OCI-LY1 (cell line): Measurements from ENCODE around the gene SAMD11.

ENCODE experiments used
- H2AFZ ChIP-seq: fragments of 200-600 bp; sonication (generic), shearing (Covaris generic); 2 replicates; pipeline ENCODE4 v1.6.0; 2014; ENCODE audit warnings: antibody characterized with exemption, mild to moderate bottlenecking, low read length
- H3F3A ChIP-seq: fragments of 200-600 bp; sonication (generic), shearing (Covaris generic); 2 replicates; pipeline ENCODE4 v1.6.0; 2014; ENCODE audit warnings: mild to moderate bottlenecking, antibody characterized with exemption, low read length, moderate library complexity; ENCODE audit not compliant: insufficient read depth
- H3K27ac ChIP-seq: fragments of 200-600 bp; sonication (generic); 2 replicates; pipeline ENCODE4 v1.5.1; 2014; ENCODE audit warnings: low read length, mixed run types, mild to moderate bottlenecking, low read depth; ENCODE audit not compliant: poor library complexity, severe bottlenecking
- H3K27me3 ChIP-seq: fragments of 200-600 bp; sonication (generic); 2 replicates; pipeline ENCODE4 v1.6.0; 2014; ENCODE audit warnings: antibody characterized with exemption, mild to moderate bottlenecking, low read length, moderate library complexity; ENCODE audit not compliant: insufficient read depth
- H3K36me3 ChIP-seq: fragments of 200-600 bp; sonication (generic); 2 replicates; pipeline ENCODE4 v1.6.1; 2014; ENCODE audit warnings: mild to moderate bottlenecking, antibody characterized with exemption, low read length, moderate library complexity, mixed read lengths; ENCODE audit not compliant: insufficient read depth
- H3K4me1 ChIP-seq: fragments of 200-600 bp; sonication (generic); 2 replicates; pipeline ENCODE4 v1.5.1; 2014; ENCODE audit warnings: mild to moderate bottlenecking, low read length, moderate library complexity; ENCODE audit not compliant: insufficient read depth, severe bottlenecking
- H3K4me2 ChIP-seq: fragments of 200-600 bp; sonication (generic), shearing (Covaris generic); 2 replicates; pipeline ENCODE4 v1.6.1; 2014; ENCODE audit warnings: low read length
- H3K4me3 ChIP-seq: fragments of 200-600 bp; sonication (generic); 2 replicates; pipeline ENCODE4 v1.5.1; 2014; ENCODE audit warnings: low read length, low read depth, mild to moderate bottlenecking, mixed read lengths; ENCODE audit not compliant: poor library complexity, severe bottlenecking
- H3K79me2 ChIP-seq: fragments of 200-600 bp; shearing (Covaris generic); 2 replicates; pipeline ENCODE4 v1.6.1; 2016; ENCODE audit warnings: mixed run types, low read length, mixed read lengths; ENCODE audit not compliant: insufficient read depth
- H3K9ac ChIP-seq: fragments of 200-600 bp; sonication (generic), shearing (Covaris generic); 2 replicates; pipeline ENCODE4 v1.6.1; 2014; ENCODE audit warnings: mild to moderate bottlenecking, low read length, mixed read lengths
- H3K9me2 ChIP-seq: fragments of 200-600 bp; sonication (generic), shearing (Covaris generic); 2 replicates; pipeline ENCODE4 v1.6.1; 2014; ENCODE audit warnings: low read depth, mild to moderate bottlenecking, low read length, mixed read lengths
- H3K9me3 ChIP-seq: fragments of 200-600 bp; shearing (Covaris generic); 2 replicates; pipeline ENCODE4 v1.6.1; 2014; ENCODE audit warnings: low read length, mixed read lengths
- H4K20me1 ChIP-seq: fragments of 200-600 bp; sonication (generic), shearing (Covaris generic); 2 replicates; pipeline ENCODE4 v1.6.0; 2016; ENCODE audit warnings: mild to moderate bottlenecking, low read length; ENCODE audit not compliant: insufficient read depth
- CTCF ChIP-seq: fragments of 200-600 bp; sonication (generic), shearing (Covaris generic); IDR thresholded peaks from 2 replicates; pipeline ENCODE4 v1.5.1; 2017; ENCODE audit warnings: mild to moderate bottlenecking, antibody characterized with exemption, low read length, moderate library complexity, mixed read lengths
- EZH2 ChIP-seq: fragments of 200-600 bp; sonication (generic), shearing (Covaris generic); IDR thresholded peaks from 2 replicates; pipeline ENCODE4 v1.8.0; 2017; ENCODE audit warnings: borderline replicate concordance, mixed run types, mild to moderate bottlenecking, antibody characterized with exemption, low read length, moderate library complexity, mixed read lengths

The SAMD11 gene

DNA sequence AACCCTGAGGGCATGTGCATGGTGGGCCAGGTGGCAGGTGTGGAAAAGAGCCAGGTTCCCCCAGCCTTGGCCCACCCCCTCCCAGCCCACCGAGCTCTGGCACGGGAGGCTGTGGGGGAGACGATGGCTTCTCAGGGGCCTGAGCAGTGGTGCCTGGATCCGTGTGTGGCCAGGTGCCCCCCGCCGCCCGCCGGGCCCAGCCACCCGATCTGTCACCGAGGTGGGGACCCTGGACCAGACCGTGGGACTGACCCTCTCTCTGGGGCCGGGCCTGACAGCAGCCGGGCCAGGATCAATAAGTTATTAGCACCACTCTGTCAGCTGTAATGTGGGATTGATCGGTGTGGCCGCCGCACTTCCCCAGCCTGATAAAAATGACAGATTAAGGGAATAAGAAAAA lies 13.8 kb downstream of the SAMD11 start:
- no peak overlapping the region for H3K4me2 ChIP-seq
- H3K27ac ChIP-seq, result no peak overlapping the region
- H3K9me2 ChIP-seq, result no peaks in the 10 kb centered on the region
- no peaks in the 10 kb centered on the region for H3K79me2 ChIP-seq
- no peaks in the 10 kb centered on the region for H3F3A ChIP-seq
- no peaks in the 10 kb centered on the region for H4K20me1 ChIP-seq
- no peaks in the 10 kb centered on the region for H3K9me3 ChIP-seq
- no peak overlapping the region for H2AFZ ChIP-seq
- TF ChIP-seq EZH2, result no peak
- peaks cover 9% of the 10 kb centered on the region for H3K4me1 ChIP-seq
- no peak overlapping the region for H3K4me3 ChIP-seq
- no peak overlapping the region for H3K9ac ChIP-seq
- H3K27me3 ChIP-seq, result peaks cover 26% of the 10 kb centered on the region; the same call in 1 of the 2 replicates
- no peaks in the 10 kb centered on the region for H3K36me3 ChIP-seq

DNA sequence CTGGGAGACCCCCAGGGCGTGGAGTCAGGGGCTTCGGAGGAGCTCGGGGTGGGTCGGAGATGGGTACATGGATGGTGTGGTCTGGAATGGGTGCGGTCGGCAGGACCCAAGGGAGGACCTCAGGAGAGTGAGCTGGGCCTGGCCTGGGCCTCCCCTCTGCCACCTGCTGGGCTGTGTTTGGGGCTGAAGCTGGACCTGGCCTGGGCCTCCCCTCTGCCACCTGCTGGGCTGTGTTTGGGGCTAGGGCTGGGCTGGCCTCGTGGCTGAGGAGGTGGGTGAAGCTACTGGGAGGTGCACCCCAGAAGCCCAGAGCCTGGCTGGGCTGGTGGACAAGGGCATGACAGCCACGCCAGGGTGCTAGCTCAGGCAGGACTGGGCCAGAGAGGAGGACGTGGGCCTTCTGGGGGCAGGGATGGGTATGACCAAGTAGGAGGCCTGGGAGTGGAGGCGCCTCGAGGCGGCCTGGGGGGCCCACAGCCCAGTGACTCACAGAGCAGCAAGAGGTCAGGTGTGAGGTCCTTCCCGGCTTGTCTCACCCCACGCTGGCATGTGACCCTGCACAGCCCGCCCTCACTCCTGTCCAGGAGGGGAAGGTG lies 14.5 kb downstream of the SAMD11 start:
- H3K9me3 ChIP-seq, result no peaks in the 10 kb centered on the region
- no peaks in the 10 kb centered on the region for H3K36me3 ChIP-seq
- no peaks in the 10 kb centered on the region for H3F3A ChIP-seq
- H3K27me3 ChIP-seq, result peaks cover 20% of the 10 kb centered on the region; the same call in 1 of the 2 replicates
- H3K4me2 ChIP-seq, result no peak overlapping the region
- H2AFZ ChIP-seq, result no peak overlapping the region
- TF ChIP-seq EZH2, result no peak
- no peak; the same call in 1 of the 2 replicates for TF ChIP-seq CTCF
- peaks cover 9% of the 10 kb centered on the region for H3K4me1 ChIP-seq
- no peak overlapping the region for H3K4me3 ChIP-seq
- H3K9ac ChIP-seq, result no peak overlapping the region
- no peak overlapping the region for H3K27ac ChIP-seq
- no peaks in the 10 kb centered on the region for H3K9me2 ChIP-seq
- H3K79me2 ChIP-seq, result no peaks in the 10 kb centered on the region
- H4K20me1 ChIP-seq, result no peaks in the 10 kb centered on the region

DNA sequence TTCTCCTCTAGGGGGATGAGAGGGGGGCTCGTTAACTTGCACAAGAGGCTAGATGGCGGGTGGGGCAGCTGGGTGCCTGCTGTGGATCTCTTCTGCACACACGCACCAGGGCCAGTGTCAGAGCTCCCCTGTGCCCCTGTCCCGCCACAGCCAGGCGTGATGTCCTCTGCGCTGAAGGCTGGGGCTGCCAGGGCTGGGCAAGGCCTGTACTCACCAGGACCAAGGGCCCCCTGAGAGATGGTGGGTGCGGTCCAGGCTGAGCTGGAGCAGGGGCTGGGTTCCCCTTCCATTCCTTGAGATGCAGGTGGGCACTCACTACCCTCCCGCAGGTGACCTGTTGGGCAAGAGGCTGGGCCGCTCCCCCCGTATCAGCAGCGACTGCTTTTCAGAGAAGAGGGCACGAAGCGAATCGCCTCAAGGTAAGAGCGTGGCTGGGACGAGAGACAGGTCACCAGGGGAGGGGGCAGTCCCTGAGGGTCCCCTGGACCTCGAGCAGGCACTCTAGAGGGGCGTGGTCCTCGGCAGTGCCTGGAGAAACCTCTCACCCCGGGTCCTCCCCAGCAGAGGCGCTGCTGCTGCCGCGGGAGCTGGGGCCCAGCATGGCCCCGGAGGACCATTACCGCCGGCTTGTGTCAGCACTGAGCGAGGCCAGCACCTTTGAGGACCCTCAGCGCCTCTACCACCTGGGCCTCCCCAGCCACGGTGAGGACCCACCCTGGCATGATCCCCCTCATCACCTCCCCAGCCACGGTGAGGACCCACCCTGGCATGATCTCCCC lies 15.2 kb downstream of the SAMD11 start:
- Histone ChIP-seq H3K79me2 (no peaks in the 10 kb centered on the region), H3K27me3 (peaks cover 20% of the 10 kb centered on the region; the same call in 1 of the 2 replicates), H3K4me1 (peaks cover 9% of the 10 kb centered on the region), H3K4me2 (no peak overlapping the region), H3K9me3 (no peaks in the 10 kb centered on the region), H4K20me1 (no peaks in the 10 kb centered on the region), H3K9ac (no peak overlapping the region), H3F3A (no peaks in the 10 kb centered on the region), H3K9me2 (no peaks in the 10 kb centered on the region), H2AFZ (no peak overlapping the region), H3K36me3 (peaks cover 5% of the 10 kb centered on the region; the same call in 1 of the 2 replicates), H3K27ac (no peak overlapping the region), H3K4me3 (no peak overlapping the region)
- TF ChIP-seq CTCF, result no peak
- no peak for TF ChIP-seq EZH2
